LNCAP (cell line): ENCODE data around the gene ZNF791.

Experiments
- TF ChIP-seq, protein P1 (sequence below): fragments of 450-650 bp; IDR thresholded peaks from 2 replicates; pipeline ENCODE4 v1.5.1; 2017; ENCODE audit warnings: mild to moderate bottlenecking

Gene ZNF791

DNA sequence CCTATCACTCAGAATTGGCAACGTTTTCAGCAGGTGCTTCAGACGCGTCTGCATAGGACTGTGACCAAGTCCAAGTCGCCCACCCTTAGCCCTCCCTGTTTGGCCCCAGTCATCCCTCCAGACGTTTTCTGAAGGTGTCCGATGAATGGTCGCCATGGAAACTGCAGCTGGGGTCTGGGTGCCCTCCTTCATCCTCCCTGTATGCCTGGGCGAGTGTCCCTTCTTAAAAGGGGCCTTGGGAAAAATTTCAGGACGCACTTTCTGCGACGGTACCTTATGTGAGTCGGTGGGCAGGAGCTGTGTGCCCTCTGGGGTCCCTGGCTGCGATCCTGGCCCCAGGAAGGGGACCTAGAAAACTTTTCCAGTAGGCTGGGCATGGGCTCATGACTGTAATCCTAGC, 30.7 kb downstream of the ZNF791 start:
- TF ChIP-seq, protein P1, sequence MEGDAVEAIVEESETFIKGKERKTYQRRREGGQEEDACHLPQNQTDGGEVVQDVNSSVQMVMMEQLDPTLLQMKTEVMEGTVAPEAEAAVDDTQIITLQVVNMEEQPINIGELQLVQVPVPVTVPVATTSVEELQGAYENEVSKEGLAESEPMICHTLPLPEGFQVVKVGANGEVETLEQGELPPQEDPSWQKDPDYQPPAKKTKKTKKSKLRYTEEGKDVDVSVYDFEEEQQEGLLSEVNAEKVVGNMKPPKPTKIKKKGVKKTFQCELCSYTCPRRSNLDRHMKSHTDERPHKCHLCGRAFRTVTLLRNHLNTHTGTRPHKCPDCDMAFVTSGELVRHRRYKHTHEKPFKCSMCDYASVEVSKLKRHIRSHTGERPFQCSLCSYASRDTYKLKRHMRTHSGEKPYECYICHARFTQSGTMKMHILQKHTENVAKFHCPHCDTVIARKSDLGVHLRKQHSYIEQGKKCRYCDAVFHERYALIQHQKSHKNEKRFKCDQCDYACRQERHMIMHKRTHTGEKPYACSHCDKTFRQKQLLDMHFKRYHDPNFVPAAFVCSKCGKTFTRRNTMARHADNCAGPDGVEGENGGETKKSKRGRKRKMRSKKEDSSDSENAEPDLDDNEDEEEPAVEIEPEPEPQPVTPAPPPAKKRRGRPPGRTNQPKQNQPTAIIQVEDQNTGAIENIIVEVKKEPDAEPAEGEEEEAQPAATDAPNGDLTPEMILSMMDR: no peak

DNA sequence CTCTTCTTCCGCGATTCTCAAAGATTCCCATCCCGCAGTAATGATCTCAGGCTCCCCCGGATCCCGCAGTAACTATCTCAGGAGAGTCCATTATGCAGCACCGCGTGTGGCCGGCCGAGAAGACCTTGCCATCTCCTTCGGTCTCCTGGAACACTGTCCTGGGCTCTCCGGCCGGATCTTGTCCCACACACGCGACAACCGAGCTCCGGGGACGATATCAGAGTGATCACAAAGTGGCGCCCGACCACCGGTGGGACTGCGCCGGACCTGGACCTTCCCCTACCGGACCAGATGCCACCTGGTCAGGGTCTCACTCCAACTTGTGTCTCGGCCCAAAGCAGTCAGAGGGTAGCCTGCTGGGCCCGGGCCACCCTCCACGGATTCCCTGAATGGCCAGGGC, 31.8 kb downstream of the ZNF791 start:
- TF ChIP-seq, protein P1: no peak

DNA sequence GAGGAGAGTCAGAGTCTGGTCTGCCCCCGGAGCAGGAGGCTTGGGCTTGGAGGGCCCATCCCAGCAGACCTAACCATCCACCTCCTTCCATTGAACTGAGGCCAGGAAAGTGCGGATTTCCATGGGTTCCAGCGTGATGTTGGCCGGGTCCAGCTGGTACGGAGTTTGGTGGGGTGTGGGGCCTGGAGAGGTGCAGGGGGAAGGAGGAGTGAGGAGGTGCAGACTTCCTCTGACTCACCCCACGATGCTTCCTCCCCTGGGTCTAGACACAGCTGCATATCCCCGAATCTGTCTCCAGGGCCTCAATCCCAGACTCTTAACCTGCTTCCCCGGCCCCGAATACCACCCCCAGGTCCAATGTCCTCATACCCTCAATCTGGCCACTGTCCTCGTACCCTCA, 35.8 kb downstream of the ZNF791 start:
- TF ChIP-seq, protein P1: no peak

DNA sequence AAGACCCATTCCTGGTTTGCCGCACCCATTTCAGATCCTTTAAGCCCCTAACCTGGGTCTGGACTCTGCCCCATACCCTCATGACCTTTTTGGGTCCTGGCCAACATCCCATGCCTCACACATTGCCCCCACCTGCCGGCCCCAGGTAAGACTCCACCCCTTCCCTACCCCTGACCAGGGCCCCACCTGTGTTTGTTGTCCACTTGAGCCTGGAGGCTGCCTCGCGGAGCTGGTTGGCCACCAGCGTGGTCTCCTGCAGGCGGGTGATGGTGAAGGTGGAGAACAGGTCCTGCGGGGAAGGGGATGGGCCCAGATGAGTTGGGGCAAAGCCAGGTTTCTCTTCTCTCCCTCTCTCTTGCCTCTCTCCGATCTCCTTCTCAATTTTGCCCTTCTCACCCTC, 36.3 kb downstream of the ZNF791 start:
- TF ChIP-seq, protein P1: no peak

DNA sequence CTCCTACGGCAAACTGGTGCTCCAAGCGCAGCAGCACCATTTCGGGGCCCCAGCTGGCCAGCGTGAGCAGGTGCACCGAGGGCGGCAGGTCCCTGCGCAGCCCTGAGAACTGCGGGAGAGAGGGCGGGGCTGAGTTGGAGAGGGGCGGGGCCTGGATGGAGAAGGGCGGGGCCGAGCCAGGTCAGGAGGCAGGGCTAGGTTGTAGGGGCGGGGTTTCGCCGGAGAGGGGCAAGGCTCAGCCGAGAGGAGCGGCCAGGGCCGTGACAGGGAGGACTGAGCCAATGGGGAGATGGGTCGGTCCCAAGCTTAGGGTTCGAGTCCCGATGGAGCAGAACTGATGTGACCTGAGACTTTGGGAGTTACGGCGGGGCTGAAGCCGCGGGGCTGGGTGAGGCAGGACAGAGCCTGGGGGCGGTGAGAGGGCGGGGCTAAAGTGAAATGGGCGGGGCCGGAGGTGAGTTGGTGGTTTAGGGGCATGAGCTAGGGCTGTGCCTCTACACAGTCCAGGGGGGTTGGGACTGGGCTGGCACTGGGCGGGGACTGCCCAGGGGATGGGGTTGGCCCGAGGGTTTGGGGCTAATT, 36.9 kb downstream of the ZNF791 start:
- TF ChIP-seq, protein P1: no peak

DNA sequence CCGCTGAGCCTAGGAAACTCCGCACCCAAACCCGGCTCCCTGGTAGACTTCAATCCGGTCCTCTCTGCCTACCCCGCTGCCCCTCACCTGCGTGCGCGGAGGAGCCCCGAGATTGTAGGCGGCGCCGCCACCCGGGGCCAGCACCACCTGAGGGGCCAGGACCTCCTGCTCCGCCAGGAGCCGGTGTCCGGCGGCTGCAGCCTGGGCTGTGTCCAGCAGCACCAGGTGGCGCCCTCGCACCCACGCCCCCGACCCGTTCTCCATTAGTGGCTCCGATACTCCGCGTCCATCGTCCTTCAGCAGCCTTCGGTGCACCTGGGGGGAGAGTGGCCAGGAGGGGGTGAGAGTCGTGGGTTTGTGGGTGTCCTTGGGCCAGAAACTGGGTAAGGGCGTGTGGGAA, 37.4 kb downstream of the ZNF791 start:
- TF ChIP-seq, protein P1: no peak

DNA sequence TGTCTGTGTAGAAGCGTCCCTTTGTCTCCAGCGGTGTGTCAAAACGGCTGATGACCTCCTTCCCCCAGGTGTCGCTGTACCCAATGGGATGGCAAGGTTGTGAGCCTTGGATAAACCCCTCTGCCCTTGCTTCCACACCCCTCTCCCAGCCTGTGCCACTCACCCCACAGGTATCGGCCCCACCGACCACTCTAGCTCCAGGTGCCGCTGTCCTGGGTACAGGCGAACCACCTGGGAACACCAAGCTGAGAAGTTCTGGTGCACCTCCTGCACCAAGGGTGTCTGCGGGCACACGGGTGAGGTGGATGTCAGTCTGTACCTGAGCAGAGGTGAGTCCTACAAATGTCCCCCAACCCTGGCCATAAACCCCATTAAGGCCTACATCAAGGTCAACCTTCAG, 39.2 kb downstream of the ZNF791 start:
- TF ChIP-seq, protein P1: no peak

DNA sequence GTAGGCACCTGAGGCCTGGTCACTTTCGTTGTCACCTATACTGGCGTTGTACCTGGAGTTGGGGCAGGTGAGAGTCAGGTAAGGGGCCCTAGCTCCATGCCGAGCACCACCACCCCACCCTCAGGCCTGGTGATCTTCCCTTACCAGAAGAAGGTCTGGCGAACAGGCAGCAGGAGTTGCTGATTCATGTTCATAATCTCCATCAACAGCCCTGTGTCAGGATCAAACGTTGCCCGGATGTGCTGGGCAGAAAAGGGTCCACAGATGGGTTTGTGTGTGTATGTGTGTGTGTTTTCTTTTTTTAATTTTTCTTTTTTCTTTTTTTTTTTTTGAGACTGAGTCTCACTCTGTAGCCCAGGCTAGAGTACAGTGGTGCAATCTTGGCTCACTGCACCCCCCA, 41.5 kb downstream of the ZNF791 start:
- TF ChIP-seq, protein P1: no peak
